ENCODE data around the gene MICALL2.

MICALL2 gene

DNA sequence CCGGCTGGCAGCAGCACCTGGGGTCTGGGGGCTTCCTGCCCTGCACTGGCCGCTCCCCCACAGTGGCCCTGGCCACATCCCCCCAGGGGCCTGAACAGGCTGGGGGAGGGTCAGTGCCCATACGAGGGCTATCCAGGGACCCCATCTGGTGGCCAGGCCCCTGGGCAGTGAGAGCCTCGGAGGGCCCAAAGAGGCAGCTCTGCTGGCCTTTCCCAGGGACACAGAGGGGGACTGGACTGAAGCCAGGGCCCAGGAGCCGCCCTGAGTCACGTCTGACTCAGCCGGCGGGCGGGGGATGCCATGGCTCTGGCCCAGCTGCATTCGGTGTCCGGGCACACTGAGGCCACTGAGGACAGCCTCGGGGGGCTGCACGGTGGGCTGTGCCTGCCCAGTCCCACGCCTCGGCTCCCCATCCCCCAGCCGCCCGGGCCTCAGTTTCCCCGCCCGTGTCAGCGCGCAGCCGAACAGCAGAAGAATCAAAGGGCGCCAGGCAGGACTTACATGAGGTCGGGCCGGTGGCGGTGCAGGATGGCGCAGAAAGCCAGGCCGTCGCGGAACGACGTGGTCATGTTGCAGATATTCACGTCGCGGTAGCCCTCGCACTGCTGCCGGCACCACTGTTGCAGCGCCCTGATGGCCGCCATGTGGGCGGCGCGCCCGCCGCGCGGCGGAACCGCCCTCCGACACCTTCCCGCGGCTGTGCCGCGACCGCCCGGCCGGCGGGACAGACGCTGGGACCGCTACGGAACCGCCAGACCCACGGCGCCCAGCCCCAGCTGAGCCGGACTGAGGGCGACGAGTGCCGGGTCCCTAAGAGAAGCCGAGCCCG lies at the start of gene MICALL2:
TSS of gene MICALL2 (minus strand) at position 788 of the 829 bp plus-strand sequence. CDS start at position 644, 144 bp downstream.
- peak in 1 of 2 experiments; percentile 14 for DNase-seq

DNA sequence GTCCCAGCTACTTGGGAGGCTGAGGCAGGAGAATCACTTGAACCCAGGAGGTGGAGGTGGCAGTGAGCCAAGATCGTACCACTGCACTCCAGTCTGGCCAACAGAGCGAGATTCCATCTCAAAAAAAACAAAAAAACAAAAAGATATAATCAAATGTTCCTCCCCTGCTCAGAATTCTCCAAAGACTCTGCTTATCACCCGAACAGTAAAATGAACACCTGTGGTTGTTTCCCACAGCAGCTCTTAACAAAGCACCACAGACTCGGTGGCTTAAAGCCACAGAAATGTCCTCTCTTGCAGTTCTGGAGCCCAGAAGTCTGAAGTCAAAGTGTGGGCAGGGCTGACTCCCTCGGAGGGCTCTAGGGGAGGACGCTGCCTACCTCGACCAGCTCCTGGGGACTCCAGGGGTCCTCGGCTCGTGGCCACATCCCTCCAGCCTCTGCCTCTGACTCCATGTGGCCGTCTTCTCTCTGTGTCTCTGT lies 49.0 kb upstream of the MICALL2 start:
- no peak for DNase-seq

- DNase-seq, result no peak
These were observed 46.7 kb upstream of the MICALL2 start for GRCh38 chr7:1505731-1506550.

DNA sequence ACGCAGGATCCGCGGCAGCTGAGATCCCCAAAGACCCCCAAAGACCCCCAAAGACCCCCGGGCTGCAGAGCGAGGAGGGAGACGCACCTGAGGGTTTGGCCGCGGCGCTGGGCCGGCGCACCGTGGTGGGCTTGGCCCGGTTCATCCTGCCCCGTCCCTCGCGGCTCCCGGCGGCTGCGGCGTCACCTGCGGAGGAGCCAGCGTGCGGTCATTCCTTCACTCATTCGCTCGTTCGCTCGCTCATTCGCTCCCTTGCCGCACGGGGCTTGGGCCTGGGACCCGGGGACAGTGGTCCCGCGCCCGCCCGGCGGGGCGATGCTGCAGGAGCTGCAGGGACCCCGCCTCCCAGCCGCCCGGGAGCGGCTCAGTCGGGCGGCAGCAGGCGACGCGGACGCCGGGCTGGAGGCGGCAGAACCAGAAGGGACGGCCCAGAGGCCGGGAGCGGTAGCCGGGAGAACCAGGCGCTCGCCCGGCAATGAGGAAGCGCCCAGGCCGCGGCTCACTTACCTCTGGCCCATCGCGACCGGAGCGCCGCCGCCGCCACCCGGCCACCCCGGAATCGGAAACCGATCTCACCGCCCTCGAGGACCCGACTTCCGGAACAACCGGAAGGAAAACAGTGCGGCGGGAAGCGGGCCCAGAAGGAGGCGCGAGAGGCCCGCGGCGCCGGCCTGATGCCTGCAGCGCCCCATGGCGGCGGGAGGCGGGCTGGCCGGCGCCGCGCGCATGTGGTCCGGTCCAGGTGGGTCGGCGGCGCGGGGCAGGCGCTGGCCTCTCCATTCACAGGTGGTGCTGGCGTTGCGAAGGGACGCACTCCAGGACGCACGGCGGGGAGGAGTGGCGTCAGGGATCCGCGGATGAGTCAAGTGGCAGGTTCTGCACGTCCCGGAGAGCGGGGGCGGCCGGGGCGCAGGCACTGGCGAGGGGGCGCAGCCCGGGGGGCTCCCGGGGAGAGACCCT lies 44.8 kb upstream of the MICALL2 start, which contains the start of gene INTS1:
TSS of gene INTS1 (minus strand) at position 574 of the 960 bp plus-strand sequence. CDS start at position 145, 429 bp downstream.
- peak; percentile 71 to 75 for DNase-seq

DNA sequence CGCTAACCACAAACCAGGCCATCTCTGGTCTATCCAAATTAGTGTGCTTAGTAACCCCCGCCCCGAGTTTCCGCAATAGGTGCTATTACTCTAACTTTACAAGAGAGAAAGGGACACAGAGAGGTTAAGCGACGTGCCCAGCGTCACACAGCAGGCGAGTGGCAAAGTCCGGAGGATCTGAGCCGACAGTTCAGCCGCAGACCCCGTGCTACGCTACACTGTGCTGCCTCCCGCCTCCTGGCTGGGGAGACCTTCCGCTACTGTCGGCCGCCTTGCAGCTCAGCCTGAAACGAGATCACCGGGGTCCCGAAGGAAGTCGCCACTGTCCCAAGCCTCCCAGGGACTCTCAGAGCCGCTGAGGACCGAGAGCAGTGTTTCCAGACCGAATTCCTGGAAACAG lies 44.1 kb upstream of the MICALL2 start:
- no peak for DNase-seq

- no peak for DNase-seq
These were observed 43.6 kb upstream of the MICALL2 start for GRCh38 chr7:1502845-1503244.

- no peak for DNase-seq
These were observed 42.4 kb upstream of the MICALL2 start for GRCh38 chr7:1501487-1502270.

DNA sequence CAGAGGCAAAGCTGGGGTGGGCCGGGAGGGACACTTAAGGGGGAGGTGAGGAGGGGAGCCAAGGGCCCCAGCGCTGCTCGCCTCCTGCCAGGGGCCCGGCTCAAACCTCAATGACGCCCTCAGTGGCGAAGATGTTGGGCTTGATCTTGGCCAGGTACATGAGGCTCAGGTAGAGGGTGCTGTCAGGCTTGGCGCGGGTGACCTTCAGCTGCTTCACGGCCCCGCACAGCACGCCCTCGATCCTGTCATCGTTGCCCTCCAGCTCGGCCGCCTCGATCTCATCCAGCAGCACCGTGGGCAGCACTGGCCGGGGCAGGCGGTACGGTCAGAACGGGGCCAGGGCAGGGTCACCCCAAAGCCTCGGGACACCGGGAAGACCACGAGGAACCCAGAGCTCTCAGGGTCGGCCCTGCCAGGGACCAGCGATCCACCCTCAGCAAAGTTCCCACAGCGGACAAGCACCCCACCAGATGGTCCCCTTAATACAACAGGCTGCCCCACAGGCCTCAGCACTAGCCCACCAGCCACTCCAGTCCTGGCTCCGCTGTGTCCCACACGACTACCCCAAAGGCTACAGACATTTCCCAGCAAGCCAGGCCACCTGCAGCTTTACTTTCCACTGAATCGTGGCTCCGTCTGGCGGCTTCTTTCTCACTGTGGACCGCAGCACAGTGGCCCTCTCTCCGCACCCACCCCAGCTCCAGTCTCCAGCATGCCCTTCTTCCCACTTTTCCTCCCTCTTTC lies 41.0 kb upstream of the MICALL2 start:
- no peak for DNase-seq

- no peak for DNase-seq
These were observed 40.2 kb upstream of the MICALL2 start for GRCh38 chr7:1499367-1500029.

DNA sequence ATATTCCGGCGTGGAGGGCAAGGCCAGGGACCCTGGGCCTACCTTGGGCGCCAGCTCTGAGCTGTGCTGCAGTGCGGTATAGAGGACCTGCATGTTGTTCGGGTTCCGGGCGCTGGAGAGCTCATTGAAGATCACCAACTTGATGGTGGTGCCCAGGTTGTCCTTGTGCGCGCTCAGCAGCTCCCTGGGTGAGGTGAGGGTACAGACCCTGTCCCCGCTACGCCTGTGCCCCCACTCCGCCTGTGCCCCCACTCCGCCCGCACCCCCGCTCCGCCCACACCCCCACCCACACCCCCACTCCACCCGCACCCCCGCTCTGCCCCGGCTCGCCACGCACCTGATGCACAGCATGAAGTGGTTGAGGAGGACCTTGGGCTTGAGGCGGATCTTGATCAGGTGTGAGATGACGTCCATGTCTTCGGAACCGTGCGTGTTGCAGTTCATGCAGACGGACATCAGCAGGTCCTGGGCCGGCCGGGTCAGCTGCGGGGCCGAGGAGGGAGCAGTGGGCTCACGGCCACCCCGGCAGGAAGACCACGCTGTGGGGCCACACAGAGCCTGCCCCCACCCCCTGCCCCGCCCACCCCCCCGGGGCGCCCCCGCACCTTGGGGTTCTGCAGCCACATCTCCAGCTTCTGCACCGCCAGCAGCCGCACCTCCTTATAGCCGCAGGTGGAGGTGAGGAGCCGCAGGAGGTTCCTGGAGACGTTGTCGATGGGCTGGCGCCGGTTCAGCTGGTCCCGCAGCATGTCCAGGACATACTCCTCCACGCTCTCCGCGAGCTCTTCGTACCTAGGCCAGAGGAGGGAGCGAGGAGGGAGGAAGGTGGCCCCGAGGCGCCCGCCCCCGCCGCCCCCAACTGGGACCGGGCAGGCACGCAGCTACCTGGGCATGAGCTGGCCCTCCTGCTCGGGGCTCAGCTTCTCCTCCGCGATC lies 39.4 kb upstream of the MICALL2 start:
- no peak for DNase-seq

GRCh38 chr7:1497293-1497927 lies 38.1 kb upstream of the MICALL2 start:
- DNase-seq, result no peak

GRCh38 chr7:1496531-1497292 lies 37.4 kb upstream of the MICALL2 start:
- no peak for DNase-seq

- no peak for DNase-seq
These were observed 36.4 kb upstream of the MICALL2 start for GRCh38 chr7:1495564-1496242.

DNA sequence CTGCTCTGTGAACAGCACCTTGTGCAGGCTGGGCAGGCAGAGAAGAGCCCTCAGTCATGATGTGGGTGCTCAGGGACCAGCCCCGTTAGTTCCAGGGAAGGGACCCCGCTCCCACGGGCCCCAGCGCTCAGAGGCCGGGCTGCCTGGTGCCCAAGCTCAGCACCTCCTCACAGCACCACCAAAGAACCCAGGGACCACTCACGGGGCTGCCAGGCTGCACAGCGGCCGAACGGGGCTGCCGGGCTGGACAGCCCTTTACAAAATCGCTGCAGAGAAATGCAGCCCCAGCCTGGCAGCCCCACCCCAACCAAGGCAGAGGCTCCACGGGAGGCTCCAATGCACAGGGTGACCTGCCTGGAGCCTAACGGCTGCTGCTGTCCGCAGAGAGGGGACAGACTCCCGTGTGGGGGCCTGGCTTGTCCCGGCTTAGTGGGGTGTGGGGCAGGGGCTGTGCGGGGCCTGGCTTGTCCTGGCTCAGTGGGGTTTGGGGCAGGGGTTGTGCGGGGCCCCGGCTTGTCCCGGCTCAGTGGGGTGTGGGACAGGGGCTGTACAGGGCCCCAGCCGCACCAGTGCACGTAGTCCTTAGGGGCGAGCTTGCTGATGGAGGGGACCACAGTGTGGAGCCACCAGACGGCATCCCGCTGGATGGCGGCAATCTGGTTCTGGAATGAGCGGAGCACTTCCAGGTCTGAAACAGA lies 35.7 kb upstream of the MICALL2 start:
- no peak for DNase-seq

GRCh38 chr7:1494447-1494846 lies 35.2 kb upstream of the MICALL2 start:
- no peak for DNase-seq

DNA sequence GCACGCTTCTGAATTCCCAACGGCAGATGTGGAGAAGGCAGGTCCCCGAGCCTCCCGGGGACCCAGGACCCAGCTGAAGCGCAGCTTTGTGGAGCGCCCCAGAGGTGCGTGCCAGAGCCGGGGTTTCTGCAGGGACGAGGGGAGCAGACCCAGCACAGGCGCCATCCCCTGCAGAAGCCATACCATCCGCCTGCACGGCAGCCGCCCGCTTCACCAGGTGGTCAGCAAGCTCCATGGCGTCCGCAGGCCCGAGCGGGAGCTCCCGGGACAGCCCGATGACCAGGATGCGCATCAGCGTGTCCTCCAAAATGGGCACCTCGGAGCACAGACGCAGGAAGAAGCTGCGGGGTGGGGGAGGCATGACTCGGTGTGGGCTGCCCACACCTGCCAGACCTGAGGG lies 34.3 kb upstream of the MICALL2 start:
- DNase-seq, result no peak

DNA sequence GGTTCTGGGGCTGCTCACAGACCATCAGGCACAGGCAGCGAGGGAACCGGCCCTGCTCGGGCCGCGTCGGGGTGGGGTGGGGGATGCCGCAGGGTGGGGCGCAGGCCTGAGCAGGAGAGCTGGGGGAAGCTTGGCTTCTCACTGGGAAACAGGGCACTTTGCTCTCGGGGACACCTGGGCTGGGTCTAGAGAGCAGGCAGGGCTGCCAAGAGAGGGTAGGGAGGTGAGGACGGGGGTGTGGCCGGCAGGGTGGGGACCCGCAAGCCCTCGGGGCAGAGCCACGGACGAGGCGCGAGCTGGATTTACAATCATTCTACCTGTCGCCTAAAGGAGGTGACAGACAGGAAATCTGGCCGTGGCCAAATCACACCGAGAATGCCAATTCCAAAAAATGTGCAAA lies 33.9 kb upstream of the MICALL2 start:
- no peak for DNase-seq

All from Kasumi-1 (cell line).